Measurements from ENCODE around the gene HAUS8.

Gene HAUS8

GRCh38 chr19:17075035-17075863 is at the start of gene HAUS8, which contains the start of gene MYO9B:
TSS of gene HAUS8 (minus strand) at chr19:17075452. CDS start at chr19:17075422, 30 bp downstream.
TSS of gene MYO9B (plus strand) at chr19:17075777. CDS start at chr19:17101718, 25,941 bp downstream.
- TF ChIP-seq GATA1 (IDR thresholded peaks at IDR 0.05; ENCODE audit: low read depth, low read length) (no peak), POLR2A (IDR thresholded peaks at IDR 0.05; ENCODE audit: low read length) (peak; percentile 94)
- DNase-seq: peak; percentile 100

GRCh38 chr19:17124025-17124424 is 48.8 kb upstream of the HAUS8 start:
- TF ChIP-seq GATA1 (IDR thresholded peaks at IDR 0.05; ENCODE audit: low read depth, low read length) (no peak), POLR2A (IDR thresholded peaks at IDR 0.05; ENCODE audit: low read length) (no peak)
- DNase-seq: no peak

- DNase-seq: no peak
- TF ChIP-seq POLR2A (IDR thresholded peaks at IDR 0.05; ENCODE audit: low read length) (no peak), GATA1 (IDR thresholded peaks at IDR 0.05; ENCODE audit: low read depth, low read length) (no peak)
These were observed 47.8 kb upstream of the HAUS8 start for GRCh38 chr19:17123041-17123440.

- TF ChIP-seq GATA1 (IDR thresholded peaks at IDR 0.05; ENCODE audit: low read depth, low read length) (no peak), POLR2A (IDR thresholded peaks at IDR 0.05; ENCODE audit: low read length) (no peak)
- DNase-seq: no peak
These were observed 46.6 kb upstream of the HAUS8 start for GRCh38 chr19:17121736-17122293.

GRCh38 chr19:17118957-17119356 is 43.7 kb upstream of the HAUS8 start:
- TF ChIP-seq GATA1 (IDR thresholded peaks at IDR 0.05; ENCODE audit: low read depth, low read length) (no peak), POLR2A (IDR thresholded peaks at IDR 0.05; ENCODE audit: low read length) (no peak)
- DNase-seq: no peak

- TF ChIP-seq GATA1 (IDR thresholded peaks at IDR 0.05; ENCODE audit: low read depth, low read length) (no peak), POLR2A (IDR thresholded peaks at IDR 0.05; ENCODE audit: low read length) (no peak)
- DNase-seq: no peak
These were observed 41.9 kb upstream of the HAUS8 start for GRCh38 chr19:17116996-17117702.

GRCh38 chr19:17114414-17114831 is 39.2 kb upstream of the HAUS8 start:
- DNase-seq: no peak
- no peak for TF ChIP-seq GATA1 (IDR thresholded peaks at IDR 0.05; ENCODE audit: low read depth, low read length)
- no peak for TF ChIP-seq POLR2A (IDR thresholded peaks at IDR 0.05; ENCODE audit: low read length)

- no peak for TF ChIP-seq POLR2A (IDR thresholded peaks at IDR 0.05; ENCODE audit: low read length)
- no peak for TF ChIP-seq GATA1 (IDR thresholded peaks at IDR 0.05; ENCODE audit: low read depth, low read length)
- DNase-seq: no peak
These were observed 38.0 kb upstream of the HAUS8 start for GRCh38 chr19:17113127-17113785.

GRCh38 chr19:17112700-17113099 is 37.4 kb upstream of the HAUS8 start:
- TF ChIP-seq GATA1 (IDR thresholded peaks at IDR 0.05; ENCODE audit: low read depth, low read length): no peak
- no peak for TF ChIP-seq POLR2A (IDR thresholded peaks at IDR 0.05; ENCODE audit: low read length)
- no peak for DNase-seq

GRCh38 chr19:17112271-17112670 is 37.0 kb upstream of the HAUS8 start:
- no peak for DNase-seq
- TF ChIP-seq GATA1 (IDR thresholded peaks at IDR 0.05; ENCODE audit: low read depth, low read length) (no peak), POLR2A (IDR thresholded peaks at IDR 0.05; ENCODE audit: low read length) (no peak)

- DNase-seq: no peak
- TF ChIP-seq POLR2A (IDR thresholded peaks at IDR 0.05; ENCODE audit: low read length) (no peak), GATA1 (IDR thresholded peaks at IDR 0.05; ENCODE audit: low read depth, low read length) (no peak)
These were observed 36.5 kb upstream of the HAUS8 start for GRCh38 chr19:17111766-17112165.

- TF ChIP-seq POLR2A (IDR thresholded peaks at IDR 0.05; ENCODE audit: low read length): no peak
- TF ChIP-seq GATA1 (IDR thresholded peaks at IDR 0.05; ENCODE audit: low read depth, low read length): no peak
- DNase-seq: no peak
These were observed 35.3 kb upstream of the HAUS8 start for GRCh38 chr19:17110599-17110966.

- no peak for TF ChIP-seq GATA1 (IDR thresholded peaks at IDR 0.05; ENCODE audit: low read depth, low read length)
- TF ChIP-seq POLR2A (IDR thresholded peaks at IDR 0.05; ENCODE audit: low read length): no peak
- DNase-seq: no peak
These were observed 34.8 kb upstream of the HAUS8 start for GRCh38 chr19:17109962-17110598.
